Hepatocyte (in vitro differentiated cells): Measurements from ENCODE around the gene NPC2.

Experiments used
- EZH2 ChIP-seq: fragments of 200-600 bp; sonication (generic); IDR thresholded peaks from 2 replicates; pipeline ENCODE4 v1.6.1; 2016; ENCODE audit warnings: antibody characterized with exemption, mild to moderate bottlenecking, borderline replicate concordance
- TF ChIP-seq, protein P1 (sequence below): fragments of 200-600 bp; sonication (generic); IDR thresholded peaks from 2 replicates; pipeline ENCODE4 v1.5.1; 2016; ENCODE audit warnings: antibody characterized with exemption, mild to moderate bottlenecking; ENCODE audit not compliant: poor library complexity

DNA sequence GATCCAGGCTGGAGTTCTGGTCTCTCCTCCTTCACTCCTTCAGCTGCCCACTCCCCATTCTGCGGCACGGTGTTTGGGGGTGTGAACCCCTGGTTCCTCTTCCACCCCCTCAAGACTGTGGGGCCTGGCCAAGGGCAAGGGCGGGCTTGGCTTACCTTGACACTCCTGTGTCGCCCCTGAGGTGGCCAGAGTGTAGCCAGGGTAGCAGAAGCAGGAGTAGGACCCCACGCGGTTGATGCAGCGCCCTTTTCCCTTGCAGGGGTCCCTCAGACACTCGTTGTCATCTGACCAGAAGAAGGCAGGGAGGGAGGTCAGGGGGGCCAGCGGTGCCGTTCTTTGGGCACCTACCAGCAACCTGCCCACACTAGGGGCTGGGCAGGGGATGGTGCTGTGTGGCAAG, 28.7 kb upstream of the NPC2 start:
- TF ChIP-seq, protein P1, sequence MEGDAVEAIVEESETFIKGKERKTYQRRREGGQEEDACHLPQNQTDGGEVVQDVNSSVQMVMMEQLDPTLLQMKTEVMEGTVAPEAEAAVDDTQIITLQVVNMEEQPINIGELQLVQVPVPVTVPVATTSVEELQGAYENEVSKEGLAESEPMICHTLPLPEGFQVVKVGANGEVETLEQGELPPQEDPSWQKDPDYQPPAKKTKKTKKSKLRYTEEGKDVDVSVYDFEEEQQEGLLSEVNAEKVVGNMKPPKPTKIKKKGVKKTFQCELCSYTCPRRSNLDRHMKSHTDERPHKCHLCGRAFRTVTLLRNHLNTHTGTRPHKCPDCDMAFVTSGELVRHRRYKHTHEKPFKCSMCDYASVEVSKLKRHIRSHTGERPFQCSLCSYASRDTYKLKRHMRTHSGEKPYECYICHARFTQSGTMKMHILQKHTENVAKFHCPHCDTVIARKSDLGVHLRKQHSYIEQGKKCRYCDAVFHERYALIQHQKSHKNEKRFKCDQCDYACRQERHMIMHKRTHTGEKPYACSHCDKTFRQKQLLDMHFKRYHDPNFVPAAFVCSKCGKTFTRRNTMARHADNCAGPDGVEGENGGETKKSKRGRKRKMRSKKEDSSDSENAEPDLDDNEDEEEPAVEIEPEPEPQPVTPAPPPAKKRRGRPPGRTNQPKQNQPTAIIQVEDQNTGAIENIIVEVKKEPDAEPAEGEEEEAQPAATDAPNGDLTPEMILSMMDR: no peak
- no peak for TF ChIP-seq EZH2
